ENCODE measurements around the gene IL1RN. TPM values are rescaled to one million over a fixed set of nuclear protein-coding genes. Genes with fewer than 3 reads are reported as not detected.

Gene IL1RN
- total and polyA plus RNA-seq, 2 of the 13 experiments (the other 11 are each of a cell fraction or from before 2014, with no cell fraction given): 21.2 to 101 TPM

DNA sequence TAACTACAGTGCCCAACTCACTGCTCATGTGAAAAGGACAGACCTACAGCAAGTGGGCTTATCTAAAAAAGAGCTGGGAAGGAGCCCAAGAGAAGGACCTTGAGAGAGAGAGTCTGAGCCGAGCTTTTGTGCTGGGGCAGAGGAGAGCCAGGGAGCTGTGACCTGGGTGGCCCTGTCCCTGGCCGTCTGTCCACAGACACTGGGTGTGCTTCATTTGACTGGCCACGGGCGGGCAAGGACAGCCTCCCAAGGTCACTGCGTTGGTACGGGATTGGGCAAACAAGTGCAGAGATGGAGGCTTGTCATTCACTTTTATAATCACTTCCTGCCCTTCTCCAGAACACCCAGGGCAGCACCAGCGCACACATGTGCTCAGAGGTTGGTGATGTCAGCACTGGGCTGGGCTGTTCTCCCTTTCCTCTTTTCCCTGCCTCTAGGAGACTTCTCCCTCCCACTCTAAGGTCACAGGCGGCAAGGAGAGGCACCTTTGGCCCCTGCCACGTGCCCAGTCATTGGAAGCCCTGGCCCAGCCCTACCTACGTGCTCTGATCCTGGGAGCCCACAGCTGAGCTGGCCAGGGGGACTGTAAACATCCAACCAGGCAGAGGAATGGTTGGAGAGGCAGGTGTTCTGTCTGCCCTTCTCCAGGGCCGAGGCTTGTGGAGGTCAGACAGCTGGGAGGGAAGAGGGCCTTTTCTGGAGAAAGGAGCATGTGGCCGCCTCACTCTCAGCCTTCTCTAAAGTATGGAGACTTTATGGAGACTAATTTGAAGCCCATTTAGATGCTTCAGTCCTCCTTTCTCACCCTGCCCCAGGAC lies 39.9 kb downstream of the IL1RN start (continued):
- peak; percentile 88 for TF ChIP-seq ZFP90 (CRISPR knock-in tag; IDR thresholded peaks at IDR 0.05; ENCODE audit: borderline replicate concordance)
- no peak for TF ChIP-seq ARNT (IDR thresholded peaks at IDR 0.05)
- TF ChIP-seq, protein P1, sequence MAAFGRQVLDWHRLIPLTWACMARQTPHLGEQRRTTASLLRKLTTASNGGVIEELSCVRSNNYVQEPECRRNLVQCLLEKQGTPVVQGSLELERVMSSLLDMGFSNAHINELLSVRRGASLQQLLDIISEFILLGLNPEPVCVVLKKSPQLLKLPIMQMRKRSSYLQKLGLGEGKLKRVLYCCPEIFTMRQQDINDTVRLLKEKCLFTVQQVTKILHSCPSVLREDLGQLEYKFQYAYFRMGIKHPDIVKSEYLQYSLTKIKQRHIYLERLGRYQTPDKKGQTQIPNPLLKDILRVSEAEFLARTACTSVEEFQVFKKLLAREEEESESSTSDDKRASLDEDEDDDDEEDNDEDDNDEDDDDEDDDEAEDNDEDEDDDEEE (CRISPR knock-in tag; IDR thresholded peaks at IDR 0.05): peak; percentile 93
- TF ChIP-seq ZNF883 (CRISPR knock-in tag; IDR thresholded peaks at IDR 0.05; ENCODE audit: not compliant biosample characterization): peak; percentile 11
- TF ChIP-seq MAFF (IDR thresholded peaks at IDR 0.05; ENCODE audit: low read depth, low read length): 0 out of 2 replicates have a peak, but pooled peaks have one; percentile 13
- TF ChIP-seq KMT2B (CRISPR knock-in tag; IDR thresholded peaks at IDR 0.05): peak; percentile 79; the same call in 1 of the 2 replicates
- no peak for TF ChIP-seq RARG (CRISPR knock-in tag; IDR thresholded peaks at IDR 0.05; ENCODE audit: low read depth)
- 0 out of 2 replicates have a peak, but pooled peaks have one; percentile 81 for TF ChIP-seq ZNF337 (CRISPR knock-in tag; IDR thresholded peaks at IDR 0.05; ENCODE audit: borderline replicate concordance, low read depth)
- TF ChIP-seq JARID2 (CRISPR knock-in tag; IDR thresholded peaks at IDR 0.05; ENCODE audit: insufficient replicate concordance): peak; percentile 58
- TF ChIP-seq, protein P2, sequence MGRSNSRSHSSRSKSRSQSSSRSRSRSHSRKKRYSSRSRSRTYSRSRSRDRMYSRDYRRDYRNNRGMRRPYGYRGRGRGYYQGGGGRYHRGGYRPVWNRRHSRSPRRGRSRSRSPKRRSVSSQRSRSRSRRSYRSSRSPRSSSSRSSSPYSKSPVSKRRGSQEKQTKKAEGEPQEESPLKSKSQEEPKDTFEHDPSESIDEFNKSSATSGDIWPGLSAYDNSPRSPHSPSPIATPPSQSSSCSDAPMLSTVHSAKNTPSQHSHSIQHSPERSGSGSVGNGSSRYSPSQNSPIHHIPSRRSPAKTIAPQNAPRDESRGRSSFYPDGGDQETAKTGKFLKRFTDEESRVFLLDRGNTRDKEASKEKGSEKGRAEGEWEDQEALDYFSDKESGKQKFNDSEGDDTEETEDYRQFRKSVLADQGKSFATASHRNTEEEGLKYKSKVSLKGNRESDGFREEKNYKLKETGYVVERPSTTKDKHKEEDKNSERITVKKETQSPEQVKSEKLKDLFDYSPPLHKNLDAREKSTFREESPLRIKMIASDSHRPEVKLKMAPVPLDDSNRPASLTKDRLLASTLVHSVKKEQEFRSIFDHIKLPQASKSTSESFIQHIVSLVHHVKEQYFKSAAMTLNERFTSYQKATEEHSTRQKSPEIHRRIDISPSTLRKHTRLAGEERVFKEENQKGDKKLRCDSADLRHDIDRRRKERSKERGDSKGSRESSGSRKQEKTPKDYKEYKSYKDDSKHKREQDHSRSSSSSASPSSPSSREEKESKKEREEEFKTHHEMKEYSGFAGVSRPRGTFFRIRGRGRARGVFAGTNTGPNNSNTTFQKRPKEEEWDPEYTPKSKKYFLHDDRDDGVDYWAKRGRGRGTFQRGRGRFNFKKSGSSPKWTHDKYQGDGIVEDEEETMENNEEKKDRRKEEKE (IDR thresholded peaks at IDR 0.05): no peak
- TF ChIP-seq MAFK (conservative IDR thresholded peaks at IDR 0.05 in 1 of 2, IDR thresholded peaks at IDR 0.05 in 1 of 2; ENCODE audit: low read length in 2 of 2): peak in 1 of 2 experiments; percentile 22; a peak in 2 of 4 replicates
- peak; percentile 60; the same call in 1 of the 2 replicates for TF ChIP-seq ZNF296 (CRISPR knock-in tag; conservative IDR thresholded peaks at IDR 0.05)
- TF ChIP-seq FOXA3 (CRISPR knock-in tag; IDR thresholded peaks at IDR 0.05): peak; percentile 93
- TF ChIP-seq ZC3H4 (CRISPR knock-in tag; IDR thresholded peaks at IDR 0.05; ENCODE audit: borderline replicate concordance): peak; percentile 25; the same call in 1 of the 2 replicates
- no peak for TF ChIP-seq SNRNP70 (IDR thresholded peaks at IDR 0.05; ENCODE audit: low read depth, low read length)
- TF ChIP-seq ZBTB42 (CRISPR knock-in tag; IDR thresholded peaks at IDR 0.05): peak; percentile 92
- TF ChIP-seq, protein P3, sequence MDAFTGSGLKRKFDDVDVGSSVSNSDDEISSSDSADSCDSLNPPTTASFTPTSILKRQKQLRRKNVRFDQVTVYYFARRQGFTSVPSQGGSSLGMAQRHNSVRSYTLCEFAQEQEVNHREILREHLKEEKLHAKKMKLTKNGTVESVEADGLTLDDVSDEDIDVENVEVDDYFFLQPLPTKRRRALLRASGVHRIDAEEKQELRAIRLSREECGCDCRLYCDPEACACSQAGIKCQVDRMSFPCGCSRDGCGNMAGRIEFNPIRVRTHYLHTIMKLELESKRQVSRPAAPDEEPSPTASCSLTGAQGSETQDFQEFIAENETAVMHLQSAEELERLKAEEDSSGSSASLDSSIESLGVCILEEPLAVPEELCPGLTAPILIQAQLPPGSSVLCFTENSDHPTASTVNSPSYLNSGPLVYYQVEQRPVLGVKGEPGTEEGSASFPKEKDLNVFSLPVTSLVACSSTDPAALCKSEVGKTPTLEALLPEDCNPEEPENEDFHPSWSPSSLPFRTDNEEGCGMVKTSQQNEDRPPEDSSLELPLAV (CRISPR knock-in tag; conservative IDR thresholded peaks at IDR 0.05; ENCODE audit: low read depth): no peak
- TF ChIP-seq ADNP (CRISPR knock-in tag; IDR thresholded peaks at IDR 0.05): no peak
- peak; percentile 93; the same call in 1 of the 2 replicates for TF ChIP-seq ZNF614 (CRISPR knock-in tag; IDR thresholded peaks at IDR 0.05; ENCODE audit: borderline replicate concordance)
- peak; percentile 82; the same call in 1 of the 2 replicates for TF ChIP-seq ATF7 (IDR thresholded peaks at IDR 0.05)
- peak; percentile 94; the same call in 1 of the 2 replicates for TF ChIP-seq ATF7 (CRISPR knock-in tag; IDR thresholded peaks at IDR 0.05)
- TF ChIP-seq YEATS2 (CRISPR knock-in tag; IDR thresholded peaks at IDR 0.05; ENCODE audit: borderline replicate concordance): peak; percentile 89; the same call in 1 of the 2 replicates
- TF ChIP-seq ZNF235 (CRISPR knock-in tag; IDR thresholded peaks at IDR 0.05; ENCODE audit: borderline replicate concordance): no peak
